Mesenchymal stem cell (in vitro differentiated cells and primary cell): ENCODE data around the gene KCNJ16.
A peak's percentile ranks its signal among the peaks of the same experiment; 100 is the strongest.

ENCODE experiments used
- DNase-seq: peaks from one replicate; pipeline ENCODE4 v3.0.0-alpha.2; 2013
- H2AFZ ChIP-seq: one replicate; pipeline ENCODE4 v1.6.1; 2013; ENCODE audit warnings: low read depth, mild to moderate bottlenecking, control low read depth, inconsistent platforms, low read length, moderate library complexity
- H2AK5ac ChIP-seq: 2 replicates; pipeline ENCODE4 v1.6.1; 2013; ENCODE audit warnings: low read length, moderate library complexity, mild to moderate bottlenecking, inconsistent platforms; ENCODE audit not compliant: severe bottlenecking
- H2BK120ac ChIP-seq: one replicate; pipeline ENCODE4 v1.6.1; 2013; ENCODE audit warnings: low read depth, mild to moderate bottlenecking, inconsistent platforms, low read length, moderate library complexity
- H2BK12ac ChIP-seq, 2 experiments: one replicate each; pipeline ENCODE4 v1.6.1; 2013; ENCODE audit warnings: inconsistent platforms in 2 of 2, low read length in 2 of 2, mild to moderate bottlenecking in 2 of 2, moderate library complexity in 2 of 2, control low read depth in 1 of 2
- H2BK15ac ChIP-seq: one replicate; pipeline ENCODE4 v1.6.1; 2013; ENCODE audit warnings: mild to moderate bottlenecking, low read depth, inconsistent platforms; ENCODE audit not compliant: poor library complexity, severe bottlenecking
- H2BK5ac ChIP-seq: 2 replicates; pipeline ENCODE4 v1.6.1; 2013; ENCODE audit warnings: low read depth, mild to moderate bottlenecking, low read length, control low read depth, inconsistent platforms; ENCODE audit not compliant: poor library complexity, severe bottlenecking
- H3K14ac ChIP-seq, 2 experiments: one replicate each; pipeline ENCODE4 v1.6.1; 2013; ENCODE audit warnings: inconsistent platforms in 2 of 2, low read length in 2 of 2, control low read depth in 1 of 2, mild to moderate bottlenecking in 1 of 2, moderate library complexity in 1 of 2
- H3K18ac ChIP-seq, 2 experiments: one replicate each; pipeline ENCODE4 v1.6.1; 2013; ENCODE audit warnings: inconsistent platforms in 2 of 2, low read length in 2 of 2, control low read depth in 1 of 2, low read depth in 1 of 2, mild to moderate bottlenecking in 1 of 2
- H3K23ac ChIP-seq, 2 experiments: one replicate each; pipeline ENCODE4 v1.6.1; 2013; ENCODE audit warnings: inconsistent platforms in 2 of 2, low read length in 2 of 2, mild to moderate bottlenecking in 2 of 2, moderate library complexity in 2 of 2, control low read depth in 1 of 2
- H3K27ac ChIP-seq: 2 replicates; pipeline ENCODE4 v1.5.1; 2013; ENCODE audit warnings: mild to moderate bottlenecking, moderate library complexity, low read length, control low read depth, inconsistent platforms; ENCODE audit not compliant: poor library complexity, severe bottlenecking
- H3K27me3 ChIP-seq, 2 experiments: 2 replicates each; pipeline versions ENCODE4 v1.6.1 to v1.7.0; 2013; ENCODE audit warnings: low read length in 2 of 2, mild to moderate bottlenecking in 2 of 2, moderate library complexity in 2 of 2, control low read depth in 1 of 2, inconsistent platforms in 1 of 2; ENCODE audit not compliant: control insufficient read depth in 1 of 2, insufficient read depth in 1 of 2
- H3K36me3 ChIP-seq, 2 experiments: 2 replicates each; pipeline versions ENCODE4 v1.6.1 to v1.7.0; 2013; ENCODE audit warnings: low read length in 2 of 2, control low read depth in 1 of 2, inconsistent platforms in 1 of 2, low read depth in 1 of 2, mild to moderate bottlenecking in 1 of 2; ENCODE audit not compliant: insufficient read depth in 2 of 2, control insufficient read depth in 1 of 2
- H3K4ac ChIP-seq, 2 experiments: one replicate each; pipeline ENCODE4 v1.6.1; 2013; ENCODE audit warnings: inconsistent platforms in 2 of 2, low read length in 2 of 2, mild to moderate bottlenecking in 2 of 2, moderate library complexity in 2 of 2, control low read depth in 1 of 2, low read depth in 1 of 2
- H3K4me1 ChIP-seq: 2 replicates; pipeline ENCODE4 v1.6.1; 2013; ENCODE audit warnings: low read depth, low read length, control low read depth; ENCODE audit not compliant: control insufficient read depth, insufficient read depth
- H3K4me2 ChIP-seq: 2 replicates; pipeline ENCODE4 v1.6.1; 2013; ENCODE audit warnings: low read length, mild to moderate bottlenecking, inconsistent platforms; ENCODE audit not compliant: poor library complexity, severe bottlenecking
- H3K4me3 ChIP-seq, 2 experiments: 2 replicates each; pipeline versions ENCODE4 v1.5.1 to v1.7.0; 2013; ENCODE audit warnings: low read length in 2 of 2, mild to moderate bottlenecking in 2 of 2, control low read depth in 1 of 2, low read depth in 1 of 2; ENCODE audit not compliant: insufficient read depth in 1 of 2
- H3K79me1 ChIP-seq: replicated peaks from 2 replicates; pipeline ENCODE4 v1.6.1; 2013; ENCODE audit warnings: mild to moderate bottlenecking, control low read depth, low read length, inconsistent platforms; ENCODE audit not compliant: poor library complexity, severe bottlenecking
- H3K9ac ChIP-seq: 2 replicates; pipeline ENCODE4 v1.7.0; 2013; ENCODE audit warnings: mild to moderate bottlenecking, low read length, moderate library complexity
- H3K9me3 ChIP-seq: 2 replicates; pipeline ENCODE4 v1.7.0; 2013; ENCODE audit warnings: mild to moderate bottlenecking, low read length; ENCODE audit not compliant: control insufficient read depth
- H4K8ac ChIP-seq: one replicate; pipeline ENCODE4 v1.6.1; 2013; ENCODE audit warnings: inconsistent platforms, mild to moderate bottlenecking, low read length, moderate library complexity
- H4K91ac ChIP-seq: one replicate; pipeline ENCODE4 v1.6.1; 2013; ENCODE audit warnings: mild to moderate bottlenecking, low read length, inconsistent platforms
- WGBS: methylation state at CpG from one replicate; pipeline ENCODE4 v1.1.7; 2013; ENCODE audit warnings: mixed read lengths; 5-methylcytosine and 5-hydroxymethylcytosine counted together

Gene KCNJ16

GRCh38 chr17:70078994-70079531, 4.0 kb downstream of the KCNJ16 start:
- Histone ChIP-seq H4K91ac (no peak overlapping the region), H4K8ac (no peak overlapping the region), H3K9ac (no peak overlapping the region), H2AK5ac (no peak overlapping the region), H2BK15ac (no peak overlapping the region), H3K23ac (no peak overlapping the region), H3K4me3 (no peak overlapping the region), H3K9me3 (no peaks in the 10 kb centered on the region), H2BK120ac (no peak overlapping the region), H3K18ac (no peak overlapping the region), H3K27ac (no peak overlapping the region), H3K4me2 (no peak overlapping the region), H3K4me1 (peaks cover 2% of the 10 kb centered on the region), H2AFZ (no peak overlapping the region), H3K14ac (no peak overlapping the region), H3K4ac (no peak overlapping the region), H3K27me3 (no peaks in the 10 kb centered on the region), H3K36me3 (peaks cover 0 to 3% of the 10 kb centered on the region in 2 experiments), H3K79me1 (peaks cover 7% of the 10 kb centered on the region), H2BK5ac (no peak overlapping the region), H2BK12ac (no peak overlapping the region)
- 94% methylated on average over 3 of the region's 3 CpGs for WGBS
- no peak for DNase-seq

- Histone ChIP-seq H3K4me3 (no peak overlapping the region), H3K27me3 (no peaks in the 10 kb centered on the region), H4K91ac (no peak overlapping the region), H3K36me3 (peaks cover 0 to 3% of the 10 kb centered on the region in 2 experiments), H2BK12ac (no peak overlapping the region), H3K9me3 (no peaks in the 10 kb centered on the region), H2BK15ac (no peak overlapping the region), H3K23ac (no peak overlapping the region), H3K9ac (peak overlapping the region; percentile 16), H3K18ac (no peak overlapping the region), H3K4me2 (no peak overlapping the region), H3K4ac (no peak overlapping the region), H3K79me1 (peaks cover 7% of the 10 kb centered on the region), H2AFZ (no peak overlapping the region), H4K8ac (peak overlapping the region; percentile 15), H2BK5ac (no peak overlapping the region), H3K14ac (no peak overlapping the region), H2AK5ac (no peak overlapping the region), H2BK120ac (no peak overlapping the region), H3K4me1 (peaks cover 2% of the 10 kb centered on the region), H3K27ac (no peak overlapping the region)
- 89% methylated on average over 6 of the region's 7 CpGs for WGBS
- DNase-seq, result no peak
These were observed 5.7 kb downstream of the KCNJ16 start for GRCh38 chr17:70080541-70081347.

- Histone ChIP-seq H3K18ac (no peak overlapping the region), H3K4ac (no peak overlapping the region), H3K79me1 (peaks cover 5% of the 10 kb centered on the region), H4K8ac (no peak overlapping the region), H3K27me3 (no peaks in the 10 kb centered on the region), H3K27ac (no peak overlapping the region), H2BK15ac (no peak overlapping the region), H3K4me2 (no peak overlapping the region), H2BK5ac (no peak overlapping the region), H2AFZ (no peak overlapping the region), H3K36me3 (peaks cover 0 to 3% of the 10 kb centered on the region in 2 experiments), H3K4me3 (no peak overlapping the region), H3K9me3 (no peaks in the 10 kb centered on the region), H3K9ac (no peak overlapping the region), H2BK120ac (no peak overlapping the region), H4K91ac (no peak overlapping the region), H3K4me1 (peaks cover 2% of the 10 kb centered on the region), H3K14ac (no peak overlapping the region), H3K23ac (no peak overlapping the region), H2AK5ac (no peak overlapping the region), H2BK12ac (no peak overlapping the region)
- 34% methylated on average over 1 of the region's 1 CpG for WGBS
- no peak for DNase-seq
These were observed 6.9 kb downstream of the KCNJ16 start for GRCh38 chr17:70081885-70082284.

- peaks cover 0 to 3% of the 10 kb centered on the region in 2 experiments for H3K36me3 ChIP-seq
- no peak overlapping the region for H3K4ac ChIP-seq
- no peak overlapping the region for H2BK12ac ChIP-seq
- H4K8ac ChIP-seq, result no peak overlapping the region
- H3K27ac ChIP-seq, result no peak overlapping the region
- H2BK5ac ChIP-seq, result no peak overlapping the region
- no peaks in the 10 kb centered on the region for H3K4me1 ChIP-seq
- no peak overlapping the region for H3K9ac ChIP-seq
- H2AK5ac ChIP-seq, result no peak overlapping the region
- no peak overlapping the region for H3K18ac ChIP-seq
- no peak overlapping the region for H2AFZ ChIP-seq
- WGBS, result 38% methylated on average over 2 of the region's 4 CpGs
- no peak overlapping the region for H3K4me2 ChIP-seq
- H3K14ac ChIP-seq, result no peak overlapping the region
- no peak overlapping the region for H2BK120ac ChIP-seq
- H4K91ac ChIP-seq, result no peak overlapping the region
- H3K4me3 ChIP-seq, result no peak overlapping the region
- no peak overlapping the region for H2BK15ac ChIP-seq
- no peaks in the 10 kb centered on the region for H3K27me3 ChIP-seq
- peak; percentile 28 for DNase-seq
- H3K79me1 ChIP-seq, result peaks cover 11% of the 10 kb centered on the region
- H3K23ac ChIP-seq, result no peak overlapping the region
- H3K9me3 ChIP-seq, result no peaks in the 10 kb centered on the region
These were observed 9.5 kb downstream of the KCNJ16 start for GRCh38 chr17:70084476-70084875.
